ENCODE measurements around the gene FASN.

DNA sequence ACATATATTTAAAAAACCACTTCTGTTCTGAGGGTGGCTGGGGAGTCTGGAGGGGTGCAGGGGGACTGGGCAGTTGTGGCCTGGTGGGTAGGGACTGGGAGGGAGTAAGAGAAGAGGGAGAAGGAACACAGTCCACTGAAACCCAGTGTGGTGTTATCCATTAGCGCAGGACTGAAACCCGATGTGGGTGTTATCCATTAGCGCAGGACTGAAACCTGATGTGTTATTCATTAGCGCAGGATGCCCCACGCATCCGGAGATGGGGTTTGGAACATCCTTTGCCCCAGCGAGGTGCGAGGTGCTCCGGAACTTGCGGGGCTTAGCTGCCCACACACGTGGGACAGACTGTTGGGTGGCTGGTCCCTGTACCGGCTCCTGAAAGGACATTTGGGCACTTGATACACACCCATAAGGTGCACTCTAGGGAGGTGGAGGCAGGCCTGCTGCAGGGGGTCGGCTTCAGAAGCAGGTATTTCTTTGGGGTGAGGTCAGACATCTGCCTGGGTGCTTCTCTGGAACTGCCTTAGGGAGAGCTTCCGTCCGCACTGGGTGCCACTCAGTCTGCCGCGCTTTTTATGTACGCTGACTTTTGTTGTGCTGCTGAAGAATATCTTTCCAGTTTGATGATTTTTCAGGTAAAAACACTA lies 20.3 kb upstream of the FASN start:
- no peak for TF ChIP-seq EZH2 (IDR thresholded peaks at IDR 0.05; ENCODE audit: borderline replicate concordance, insufficient read depth, low read depth, low read length, poor library complexity, severe bottlenecking)
- TF ChIP-seq, protein P1, sequence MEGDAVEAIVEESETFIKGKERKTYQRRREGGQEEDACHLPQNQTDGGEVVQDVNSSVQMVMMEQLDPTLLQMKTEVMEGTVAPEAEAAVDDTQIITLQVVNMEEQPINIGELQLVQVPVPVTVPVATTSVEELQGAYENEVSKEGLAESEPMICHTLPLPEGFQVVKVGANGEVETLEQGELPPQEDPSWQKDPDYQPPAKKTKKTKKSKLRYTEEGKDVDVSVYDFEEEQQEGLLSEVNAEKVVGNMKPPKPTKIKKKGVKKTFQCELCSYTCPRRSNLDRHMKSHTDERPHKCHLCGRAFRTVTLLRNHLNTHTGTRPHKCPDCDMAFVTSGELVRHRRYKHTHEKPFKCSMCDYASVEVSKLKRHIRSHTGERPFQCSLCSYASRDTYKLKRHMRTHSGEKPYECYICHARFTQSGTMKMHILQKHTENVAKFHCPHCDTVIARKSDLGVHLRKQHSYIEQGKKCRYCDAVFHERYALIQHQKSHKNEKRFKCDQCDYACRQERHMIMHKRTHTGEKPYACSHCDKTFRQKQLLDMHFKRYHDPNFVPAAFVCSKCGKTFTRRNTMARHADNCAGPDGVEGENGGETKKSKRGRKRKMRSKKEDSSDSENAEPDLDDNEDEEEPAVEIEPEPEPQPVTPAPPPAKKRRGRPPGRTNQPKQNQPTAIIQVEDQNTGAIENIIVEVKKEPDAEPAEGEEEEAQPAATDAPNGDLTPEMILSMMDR (IDR thresholded peaks at IDR 0.05): no peak

Data from B cell (primary cell).